Choroid plexus epithelial cell (primary cell): ENCODE results near the gene AGPAT3.

Experiments used
- DNase-seq: peaks from one replicate; pipeline ENCODE4 v3.0.0-alpha.2; 2010; ENCODE audit warnings: low read depth
- H3K4me3 ChIP-seq: 2 replicates; pipeline ENCODE4 v1.5.1; 2011; ENCODE audit warnings: low read depth, mild to moderate bottlenecking, control low read depth, low read length, moderate library complexity
- CTCF ChIP-seq: conservative IDR thresholded peaks from 2 replicates; pipeline ENCODE4 v1.5.1; 2011; ENCODE audit warnings: low read depth, mild to moderate bottlenecking, control low read depth, inconsistent platforms, low read length, moderate library complexity

The AGPAT3 gene

GRCh38 chr21:44035244-44035643 is 170.2 kb downstream of the AGPAT3 start:
- DNase-seq: no peak
- H3K4me3 ChIP-seq: no peak overlapping the region
- no peak for TF ChIP-seq CTCF
